ENCODE measurements around the gene IKZF2.

DNA sequence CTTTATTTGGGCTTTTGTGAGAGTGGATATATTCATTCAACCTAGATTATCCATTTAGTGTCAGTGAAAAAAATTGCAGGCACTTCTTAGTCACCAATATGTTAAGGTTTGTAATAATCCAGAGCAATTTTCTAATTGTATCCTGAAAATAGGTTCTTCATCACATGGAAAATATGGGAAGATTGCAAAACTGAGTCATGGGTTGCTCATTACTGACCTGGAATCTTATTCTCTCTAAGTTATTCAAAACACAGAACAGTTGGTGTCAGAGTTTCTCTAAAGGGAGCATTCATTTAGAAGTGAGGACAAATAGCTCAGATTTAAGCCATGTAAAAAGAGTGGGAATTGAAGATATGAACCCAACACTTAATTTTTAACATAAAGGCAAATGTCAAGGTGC, 181.3 kb downstream of the IKZF2 start:
- TF ChIP-seq, protein P1, sequence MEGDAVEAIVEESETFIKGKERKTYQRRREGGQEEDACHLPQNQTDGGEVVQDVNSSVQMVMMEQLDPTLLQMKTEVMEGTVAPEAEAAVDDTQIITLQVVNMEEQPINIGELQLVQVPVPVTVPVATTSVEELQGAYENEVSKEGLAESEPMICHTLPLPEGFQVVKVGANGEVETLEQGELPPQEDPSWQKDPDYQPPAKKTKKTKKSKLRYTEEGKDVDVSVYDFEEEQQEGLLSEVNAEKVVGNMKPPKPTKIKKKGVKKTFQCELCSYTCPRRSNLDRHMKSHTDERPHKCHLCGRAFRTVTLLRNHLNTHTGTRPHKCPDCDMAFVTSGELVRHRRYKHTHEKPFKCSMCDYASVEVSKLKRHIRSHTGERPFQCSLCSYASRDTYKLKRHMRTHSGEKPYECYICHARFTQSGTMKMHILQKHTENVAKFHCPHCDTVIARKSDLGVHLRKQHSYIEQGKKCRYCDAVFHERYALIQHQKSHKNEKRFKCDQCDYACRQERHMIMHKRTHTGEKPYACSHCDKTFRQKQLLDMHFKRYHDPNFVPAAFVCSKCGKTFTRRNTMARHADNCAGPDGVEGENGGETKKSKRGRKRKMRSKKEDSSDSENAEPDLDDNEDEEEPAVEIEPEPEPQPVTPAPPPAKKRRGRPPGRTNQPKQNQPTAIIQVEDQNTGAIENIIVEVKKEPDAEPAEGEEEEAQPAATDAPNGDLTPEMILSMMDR (IDR thresholded peaks at IDR 0.05; ENCODE audit: extremely low read depth in 1 of 2, insufficient read depth in 1 of 2, low read depth in 1 of 2, low read length in 2 of 2) = no peak
- TF ChIP-seq POLR2A (IDR thresholded peaks at IDR 0.05; ENCODE audit: low read depth, low read length) = no peak

Data from endothelial cell of umbilical vein (primary cell).